ENCODE results near the gene MTHFD2. TPM values are rescaled to one million over a fixed set of nuclear protein-coding genes. Genes with fewer than 3 reads are reported as not detected.

Gene MTHFD2
- total RNA-seq, 4 donors from 2014 or later = 9.0 to 34.8 (median 20.9) TPM

GRCh38 chr2:74177696-74178095, 20.7 kb upstream of the MTHFD2 start:
- DNase-seq = no peak
- Histone ChIP-seq H3K36me3 (no peaks in the 10 kb centered on the region), H3K4me3 (replicated peaks in 1 of 3) (peak overlapping the region in 2 of 3 donors; percentile 89 to 100), H3K27ac (peak overlapping the region in 2 of 3 donors; percentile 90 to 92), H3K4me1 (peaks cover 13 to 25% of the 10 kb centered on the region in 2 donors), H3K9me3 (no peaks in the 10 kb centered on the region), H3K27me3 (no peaks in the 10 kb centered on the region)
- no peak for TF ChIP-seq CTCF (IDR thresholded peaks at IDR 0.05)
- no peak for TF ChIP-seq POLR2A (IDR thresholded peaks at IDR 0.05)
- intact Hi-C loops (cut with DNase I) = no loop called here

GRCh38 chr2:74178211-74179062, 20.0 kb upstream of the MTHFD2 start, which contains the start of gene MOB1A:
Gene MOB1A, minus strand, starts transcription at chr2:74178879. Its CDS starts 205 bp downstream, at chr2:74178674.
- peaks cover 13 to 25% of the 10 kb centered on the region in 2 donors for H3K4me1 ChIP-seq
- peak in 1 of 2 donors; percentile 89 for TF ChIP-seq POLR2A (IDR thresholded peaks at IDR 0.05)
- TF ChIP-seq CTCF (IDR thresholded peaks at IDR 0.05) = peak in 1 of 6 experiments; percentile 5
- WGBS, 2 donors = 0 to 1% methylated on average over 50 to 56 of the region's 84 CpGs
- DNase-seq = peak; percentile 97 to 98
- peak within 1 kb of the TSS; percentile 64 to 100 (median 89) for H3K4me3 ChIP-seq (replicated peaks in 1 of 3)
- no peaks in the 10 kb centered on the region for H3K9me3 ChIP-seq
- no peaks in the 10 kb centered on the region for H3K27me3 ChIP-seq
- intact Hi-C loops (cut with DNase I) = no loop called here
- H3K27ac ChIP-seq = peak within 1 kb of the TSS; percentile 90 to 92 (median 91)
- no peaks in the 10 kb centered on the region for H3K36me3 ChIP-seq

- peak in 1 of 2 donors; percentile 16 for DNase-seq
- 59 to 61% methylated on average over 25 of the region's 25 CpGs for WGBS, 2 donors
- Histone ChIP-seq H3K27ac (peak overlapping the region in 1 of 3 donors; percentile 91), H3K27me3 (no peaks in the 10 kb centered on the region), H3K9me3 (no peaks in the 10 kb centered on the region), H3K4me3 (replicated peaks in 1 of 3) (peak overlapping the region in 2 of 3 donors; percentile 47 to 89), H3K4me1 (peaks cover 13 to 25% of the 10 kb centered on the region in 2 donors), H3K36me3 (no peaks in the 10 kb centered on the region)
- intact Hi-C loops (cut with DNase I) = no loop called here
- TF ChIP-seq POLR2A (IDR thresholded peaks at IDR 0.05) (no peak), CTCF (IDR thresholded peaks at IDR 0.05) (peak in 1 of 6 experiments; percentile 57)
These were observed 19.2 kb upstream of the MTHFD2 start for GRCh38 chr2:74179063-74179865.

GRCh38 chr2:74181739-74182138, 16.7 kb upstream of the MTHFD2 start:
- H3K4me1 ChIP-seq = peaks cover 10% of the 10 kb centered on the region in 2 donors
- H3K36me3 ChIP-seq = no peaks in the 10 kb centered on the region
- H3K4me3 ChIP-seq (replicated peaks in 1 of 3) = no peak overlapping the region
- no peaks in the 10 kb centered on the region for H3K9me3 ChIP-seq
- intact Hi-C loops (cut with DNase I) = no loop called here
- no peaks in the 10 kb centered on the region for H3K27me3 ChIP-seq
- no peak overlapping the region for H3K27ac ChIP-seq
- no peak for TF ChIP-seq CTCF (IDR thresholded peaks at IDR 0.05)
- TF ChIP-seq POLR2A (IDR thresholded peaks at IDR 0.05) = no peak
- no peak for DNase-seq
- 58 to 60% methylated on average over 7 of the region's 7 CpGs for WGBS, 2 donors
